ENCODE data around the gene RAF1. TPM values are rescaled to one million over a fixed set of nuclear protein-coding genes. Genes with fewer than 3 reads are reported as not detected.

RAF1 gene
- total RNA-seq, 1 experiment from 2014 or later = 64.3 TPM

- DNase-seq (ENCODE audit: low read depth, low spot score) = no peak
- Histone ChIP-seq H3K9me3 (ENCODE audit: control insufficient read depth in 1 of 2, insufficient read depth in 1 of 2, low read depth in 1 of 2, low read length in 2 of 2) (no peaks in the 10 kb centered on the region), H4K20me1 (ENCODE audit: insufficient read depth) (peaks cover 14% of the 10 kb centered on the region; the same call in 1 of the 2 replicates), H3K36me3 (ENCODE audit: control insufficient read depth in 1 of 2, insufficient read depth in 2 of 2, low read length in 2 of 2) (no peaks in the 10 kb centered on the region), H3K9ac (ENCODE audit: low read length) (no peak overlapping the region), H3K27ac (ENCODE audit: low read depth, low read length) (no peak overlapping the region), H3K4me1 (ENCODE audit: control insufficient read depth in 1 of 2, insufficient read depth in 2 of 2, low read length in 2 of 2) (peaks cover 25 to 28% of the 10 kb centered on the region in 2 experiments), H3K79me2 (ENCODE audit: insufficient read depth, low read length) (peaks cover 98% of the 10 kb centered on the region), H3K4me2 (ENCODE audit: low read length) (no peak overlapping the region), H3K4me3 (replicated peaks in 1 of 2; ENCODE audit: low read depth in 1 of 2, low read length in 2 of 2) (no peak overlapping the region), H2AFZ (ENCODE audit: low read depth, low read length, poor library complexity, severe bottlenecking) (no peak overlapping the region), H3K9me2 (ENCODE audit: insufficient read depth) (no peaks in the 10 kb centered on the region), H3K27me3 (ENCODE audit: insufficient read depth, low read length) (no peaks in the 10 kb centered on the region)
- no peak for ATAC-seq
- CTCF ChIA-PET = no interaction called here
- intact Hi-C loops (cut with micrococcal nuclease) = no loop called here
- RAD21 ChIA-PET (ENCODE audit: low non-redundant PET in 1 of 2, low total read pairs in 2 of 2, uncharacterized antibody in 2 of 2, unreplicated experiment in 2 of 2) = no interaction called here
- TF ChIP-seq ZNF274 (IDR thresholded peaks at IDR 0.05; ENCODE audit: low read depth, low read length) = no peak
- no TSS peak for BruUV-seq (replicated peaks)
- POLR2A ChIA-PET = no interaction called here
These were observed 8.2 kb downstream of the RAF1 start for GRCh38 chr3:12655701-12656100.

- no peak overlapping the region for H3K9ac ChIP-seq (ENCODE audit: low read length)
- POLR2A ChIA-PET = no interaction called here
These were observed 10.2 kb downstream of the RAF1 start for GRCh38 chr3:12653747-12654146.

More at GRCh38 chr3:12653747-12654146, 10.2 kb downstream of the RAF1 start:
- DNase-seq (ENCODE audit: low read depth, low spot score) = no peak
- intact Hi-C loops (cut with micrococcal nuclease) = no loop called here
- Histone ChIP-seq H4K20me1 (ENCODE audit: insufficient read depth) (peaks cover 24% of the 10 kb centered on the region; the same call in 1 of the 2 replicates), H3K4me2 (ENCODE audit: low read length) (no peak overlapping the region), H3K9me3 (ENCODE audit: control insufficient read depth in 1 of 2, insufficient read depth in 1 of 2, low read depth in 1 of 2, low read length in 2 of 2) (no peaks in the 10 kb centered on the region), H3K36me3 (ENCODE audit: control insufficient read depth in 1 of 2, insufficient read depth in 2 of 2, low read length in 2 of 2) (no peaks in the 10 kb centered on the region), H3K27me3 (ENCODE audit: insufficient read depth, low read length) (no peaks in the 10 kb centered on the region), H3K4me1 (ENCODE audit: control insufficient read depth in 1 of 2, insufficient read depth in 2 of 2, low read length in 2 of 2) (peaks cover 8% of the 10 kb centered on the region in 2 experiments), H3K9me2 (ENCODE audit: insufficient read depth) (no peaks in the 10 kb centered on the region), H3K27ac (ENCODE audit: low read depth, low read length) (no peak overlapping the region), H3K79me2 (ENCODE audit: insufficient read depth, low read length) (peaks cover 98% of the 10 kb centered on the region), H3K4me3 (replicated peaks in 1 of 2; ENCODE audit: low read depth in 1 of 2, low read length in 2 of 2) (no peak overlapping the region), H2AFZ (ENCODE audit: low read depth, low read length, poor library complexity, severe bottlenecking) (no peak overlapping the region)
- no peak for ATAC-seq
- ChIA-PET CTCF (interaction anchor here (0.8 kb wide), 1 partner anchor 665 kb away, joined by 4 read pairs; no protein-coding TSS in a partner anchor), RAD21 (ENCODE audit: low non-redundant PET in 1 of 2, low total read pairs in 2 of 2, uncharacterized antibody in 2 of 2, unreplicated experiment in 2 of 2) (no interaction called here)
- TF ChIP-seq FOSL1 (IDR thresholded peaks at IDR 0.05; ENCODE audit: low read depth) (no peak), ELF1 (IDR thresholded peaks at IDR 0.05; ENCODE audit: borderline replicate concordance, low read depth) (no peak), CBX3 (IDR thresholded peaks at IDR 0.05; ENCODE audit: low read depth) (no peak), MAX (IDR thresholded peaks at IDR 0.05) (no peak), SP1 (IDR thresholded peaks at IDR 0.05; ENCODE audit: low read depth) (no peak)
- no TSS peak for BruUV-seq (replicated peaks)
